Smooth muscle cell (in vitro differentiated cells): ENCODE measurements around the gene EXTL2. TPM values are rescaled to one million over a fixed set of nuclear protein-coding genes. Genes with fewer than 3 reads are reported as not detected.
"Not testable (repeated sequence)": the region's sequence is repeated elsewhere in the genome, so short reads cannot be mapped to it uniquely, and the experiment has no call there.

ENCODE experiments used
- DNase-seq: peaks from one replicate; lab custom pipeline; 2025; ENCODE audit not compliant: unreplicated experiment; lab: John Stamatoyannopoulos, UW
- H2AFZ ChIP-seq: fragments of 200-600 bp; sonication (generic); 2 replicates; pipeline ENCODE4 v1.6.0; 2016; ENCODE audit warnings: antibody characterized with exemption, low read depth, mild to moderate bottlenecking
- H3F3A ChIP-seq: fragments of 200-600 bp; sonication (generic); 2 replicates; pipeline ENCODE4 v1.6.0; 2017; ENCODE audit warnings: antibody characterized with exemption, low read depth
- H3K27ac ChIP-seq: fragments of 200-600 bp; sonication (generic); 2 replicates; pipeline ENCODE4 v1.5.1; 2016; ENCODE audit warnings: low read depth, mild to moderate bottlenecking
- H3K27me3 ChIP-seq: fragments of 200-600 bp; sonication (generic); 2 replicates; pipeline ENCODE4 v1.6.1; 2016; ENCODE audit warnings: low read depth, mild to moderate bottlenecking
- H3K36me3 ChIP-seq: fragments of 200-600 bp; sonication (generic); 2 replicates; pipeline ENCODE4 v1.5.1; 2016; ENCODE audit warnings: low read depth
- H3K4me1 ChIP-seq: fragments of 200-600 bp; sonication (generic); 2 replicates; pipeline ENCODE4 v1.5.1; 2016; ENCODE audit warnings: low read depth
- H3K4me2 ChIP-seq: fragments of 200-600 bp; sonication (generic); 2 replicates; pipeline ENCODE4 v1.6.0; 2016; ENCODE audit warnings: mild to moderate bottlenecking
- H3K4me3 ChIP-seq: fragments of 200-600 bp; sonication (generic); 2 replicates; pipeline ENCODE4 v1.5.1; 2016; ENCODE audit warnings: mild to moderate bottlenecking
- H3K79me2 ChIP-seq: fragments of 200-600 bp; sonication (generic); 2 replicates; pipeline ENCODE4 v1.6.0; 2016; ENCODE audit warnings: low read depth, mild to moderate bottlenecking
- H3K9ac ChIP-seq: fragments of 200-600 bp; sonication (generic); 2 replicates; pipeline ENCODE4 v1.6.0; 2016; ENCODE audit warnings: low read depth
- H3K9me3 ChIP-seq: fragments of 200-600 bp; sonication (generic); replicated peaks from 2 replicates; pipeline ENCODE4 v1.5.1; 2016; ENCODE audit warnings: low read depth
- H4K20me1 ChIP-seq: fragments of 200-600 bp; sonication (generic); 2 replicates; pipeline ENCODE4 v1.6.0; 2016; ENCODE audit warnings: low read depth
- CTCF ChIP-seq: fragments of 200-600 bp; sonication (generic); IDR thresholded peaks from 2 replicates; pipeline ENCODE4 v1.5.1; 2017; ENCODE audit warnings: borderline replicate concordance, mild to moderate bottlenecking, antibody characterized with exemption; ENCODE audit not compliant: insufficient read depth, poor library complexity, severe bottlenecking
- WGBS: methylation state at CpG from one replicate; pipeline ENCODE4 v1.1.7; 2016; ENCODE audit warnings: low lambda C conversion rate; 5-methylcytosine and 5-hydroxymethylcytosine counted together
- polyA plus RNA-seq: library from polyadenylated mRNA; unstranded; fragments of >200 nt; fragmentation: Nextera tagmentation; extraction: Ambion mirVana; gene quantifications from 2 replicates; pipeline ENCODE4 v1.2.1, GENCODE V29; 2016
- total RNA-seq: library from RNA; depleted of rRNA; stranded (reverse); fragments of >200 nt; gene quantifications from 2 replicates; pipeline ENCODE4 v1.2.3, GENCODE V29; 2014

The EXTL2 gene
- total and polyA plus RNA-seq, 2 experiments from 2014 or later: 51.9 to 54.3 TPM

GRCh38 chr1:100891380-100891779, 3.3 kb downstream of the EXTL2 start:
- Histone ChIP-seq H3K9ac (no peak overlapping the region), H2AFZ (no peak overlapping the region), H3K36me3 (no peaks in the 10 kb centered on the region), H3F3A (no peaks in the 10 kb centered on the region), H3K4me1 (peaks cover 4% of the 10 kb centered on the region), H3K4me3 (no peak overlapping the region), H3K4me2 (no peak overlapping the region), H3K79me2 (peaks cover 47% of the 10 kb centered on the region), H4K20me1 (no peaks in the 10 kb centered on the region), H3K9me3 (peaks cover 10% of the 10 kb centered on the region), H3K27ac (no peak overlapping the region), H3K27me3 (no peaks in the 10 kb centered on the region)
- WGBS: 100% methylated on average over 1 of the region's 1 CpG
- no peak for DNase-seq
- TF ChIP-seq CTCF: no peak

- H3K27me3 ChIP-seq, H3K27ac ChIP-seq: not testable (repeated sequence)
Observed at GRCh38 chr1:100889869-100890482, 4.7 kb downstream of the EXTL2 start.

GRCh38 chr1:100889007-100889406, 5.6 kb downstream of the EXTL2 start:
- H3K27me3 ChIP-seq, H3K9ac ChIP-seq, H3K4me2 ChIP-seq, H3F3A ChIP-seq, H2AFZ ChIP-seq, H3K9me3 ChIP-seq, H3K4me1 ChIP-seq, H3K36me3 ChIP-seq, H3K4me3 ChIP-seq, DNase-seq, H3K27ac ChIP-seq, H4K20me1 ChIP-seq: not testable (repeated sequence)
- WGBS: 69% methylated on average over 1 of the region's 1 CpG
- peaks cover 41% of the 10 kb centered on the region for H3K79me2 ChIP-seq

More at GRCh38 chr1:100889869-100890482, 4.7 kb downstream of the EXTL2 start:
- H3K4me1 ChIP-seq, H3K4me3 ChIP-seq, H3K9me3 ChIP-seq, H3K4me2 ChIP-seq, H4K20me1 ChIP-seq, H3K36me3 ChIP-seq, H2AFZ ChIP-seq, H3K9ac ChIP-seq, DNase-seq, H3F3A ChIP-seq: not testable (repeated sequence)
- H3K79me2 ChIP-seq: peaks cover 45% of the 10 kb centered on the region
- 93% methylated on average over 2 of the region's 2 CpGs for WGBS

- no peaks in the 10 kb centered on the region for H3K9me3 ChIP-seq
- no peaks in the 10 kb centered on the region for H3K4me1 ChIP-seq
- H3K9ac ChIP-seq: no peak overlapping the region
- H3K36me3 ChIP-seq: no peaks in the 10 kb centered on the region
- peak overlapping the region; percentile 4 for H3K4me2 ChIP-seq
- H3K27ac ChIP-seq: no peak overlapping the region
- H3K4me3 ChIP-seq: no peak overlapping the region
- TF ChIP-seq CTCF: no peak
- no peak overlapping the region for H2AFZ ChIP-seq
- H3F3A ChIP-seq: no peaks in the 10 kb centered on the region
- WGBS: 41% methylated on average over 4 of the region's 4 CpGs
- peaks cover 6% of the 10 kb centered on the region for H4K20me1 ChIP-seq
- DNase-seq: no peak
- H3K27me3 ChIP-seq: no peaks in the 10 kb centered on the region
- H3K79me2 ChIP-seq: peaks cover 3% of the 10 kb centered on the region
Observed at GRCh38 chr1:100883963-100884362, 10.7 kb downstream of the EXTL2 start.
